NCI-H2107 treated with DMSO at 0.1 percent for 48 hours (cell line): Measurements from ENCODE around the gene APH1B.
"Not testable (repeated sequence)": the region's sequence is repeated elsewhere in the genome, so short reads cannot be mapped to it uniquely, and the experiment has no call there.

Experiments used
- DNase-seq: peaks from one replicate; lab custom pipeline; 2025; ENCODE audit not compliant: unreplicated experiment; lab: John Stamatoyannopoulos, UW

APH1B gene

GRCh38 chr15:63277038-63277892 lies at the start of gene APH1B:
Gene APH1B, plus strand, starts transcription at chr15:63277605. Its CDS starts 19 bp downstream, at chr15:63277624.
- no peak for DNase-seq

- DNase-seq = no peak
These were observed 49.7 kb upstream of the APH1B start for GRCh38 chr15:63227689-63228088.

GRCh38 chr15:63231206-63231605 lies 46.2 kb upstream of the APH1B start:
- DNase-seq = no peak

- DNase-seq = no peak
These were observed 45.7 kb upstream of the APH1B start for GRCh38 chr15:63231706-63232105.

- DNase-seq = no peak
These were observed 45.0 kb upstream of the APH1B start for GRCh38 chr15:63232405-63232804.

GRCh38 chr15:63232943-63233342 lies 44.5 kb upstream of the APH1B start:
- DNase-seq = no peak

GRCh38 chr15:63233667-63234423 lies 43.6 kb upstream of the APH1B start:
- no peak for DNase-seq

- no peak for DNase-seq
These were observed 42.9 kb upstream of the APH1B start for GRCh38 chr15:63234451-63234870.

- no peak for DNase-seq
These were observed 41.1 kb upstream of the APH1B start for GRCh38 chr15:63236272-63236671.

- not testable (repeated sequence) for DNase-seq
These were observed 40.3 kb upstream of the APH1B start for GRCh38 chr15:63237086-63237485.

GRCh38 chr15:63238171-63238570 lies 39.2 kb upstream of the APH1B start:
- no peak for DNase-seq

GRCh38 chr15:63238796-63239195 lies 38.6 kb upstream of the APH1B start:
- DNase-seq = no peak

- DNase-seq = no peak
These were observed 37.3 kb upstream of the APH1B start for GRCh38 chr15:63240109-63240508.

- no peak for DNase-seq
These were observed 36.1 kb upstream of the APH1B start for GRCh38 chr15:63241316-63241715.

- no peak for DNase-seq
These were observed 34.3 kb upstream of the APH1B start for GRCh38 chr15:63243101-63243500.

GRCh38 chr15:63243776-63244175 lies 33.6 kb upstream of the APH1B start:
- no peak for DNase-seq

GRCh38 chr15:63244399-63244798 lies 33.0 kb upstream of the APH1B start:
- no peak for DNase-seq

- no peak for DNase-seq
These were observed 32.3 kb upstream of the APH1B start for GRCh38 chr15:63244976-63245645.

- DNase-seq = no peak
These were observed 30.5 kb upstream of the APH1B start for GRCh38 chr15:63246691-63247469.

GRCh38 chr15:63250312-63250965 lies 27.0 kb upstream of the APH1B start:
- no peak for DNase-seq
